ENCODE measurements around the gene MMP15.
"Not testable (repeated sequence)": the region's sequence is repeated elsewhere in the genome, so short reads cannot be mapped to it uniquely, and the experiment has no call there.

Gene MMP15

DNA sequence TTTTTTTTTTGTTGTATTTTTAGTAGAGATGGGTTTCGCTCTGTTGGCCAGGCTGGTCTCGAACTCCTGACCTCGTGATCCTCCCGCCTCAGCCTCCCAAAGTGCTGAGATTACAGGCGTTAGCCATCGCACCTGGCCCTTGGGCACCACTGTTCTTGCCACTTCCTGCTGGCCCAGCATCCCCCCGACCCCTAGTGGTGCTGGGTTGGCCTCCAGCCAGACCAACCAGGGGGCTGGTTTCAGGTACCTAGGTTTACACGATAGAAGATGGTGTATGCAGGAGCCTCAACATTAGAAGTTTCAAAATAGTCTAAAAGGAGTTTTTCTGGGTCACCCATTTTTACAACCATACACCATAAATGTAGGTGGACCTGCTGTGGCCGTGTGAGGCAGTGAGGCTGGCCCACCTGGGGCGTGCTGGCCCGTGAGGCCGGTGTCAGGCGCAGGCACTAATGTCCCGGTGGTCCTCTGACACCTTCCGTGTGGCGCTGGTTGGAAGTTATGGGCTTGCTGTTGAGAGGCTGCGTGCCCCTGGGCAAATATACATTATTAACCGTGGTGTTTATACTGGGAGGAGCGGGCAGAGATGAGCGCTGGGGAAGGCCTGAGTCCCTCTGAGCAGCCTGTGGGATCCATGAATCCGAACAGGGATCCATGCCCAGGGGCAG lies 60.2 kb downstream of the MMP15 start:
- Mint-ChIP-seq H3K27ac (ENCODE audit: low read depth) (no peak overlapping the region), H3K27me3 (no peaks in the 10 kb centered on the region), H3K4me1 (no peaks in the 10 kb centered on the region), H3K36me3 (ENCODE audit: insufficient read depth) (no peaks in the 10 kb centered on the region), H3K9me3 (no peaks in the 10 kb centered on the region), H3K4me3 (no peak overlapping the region)
- ATAC-seq (replicated peaks; ENCODE audit: extremely low read depth, poor library complexity, severe bottlenecking) (no peak), DNase-seq (ENCODE audit: low spot score in 2 of 2) (no peak)

DNA sequence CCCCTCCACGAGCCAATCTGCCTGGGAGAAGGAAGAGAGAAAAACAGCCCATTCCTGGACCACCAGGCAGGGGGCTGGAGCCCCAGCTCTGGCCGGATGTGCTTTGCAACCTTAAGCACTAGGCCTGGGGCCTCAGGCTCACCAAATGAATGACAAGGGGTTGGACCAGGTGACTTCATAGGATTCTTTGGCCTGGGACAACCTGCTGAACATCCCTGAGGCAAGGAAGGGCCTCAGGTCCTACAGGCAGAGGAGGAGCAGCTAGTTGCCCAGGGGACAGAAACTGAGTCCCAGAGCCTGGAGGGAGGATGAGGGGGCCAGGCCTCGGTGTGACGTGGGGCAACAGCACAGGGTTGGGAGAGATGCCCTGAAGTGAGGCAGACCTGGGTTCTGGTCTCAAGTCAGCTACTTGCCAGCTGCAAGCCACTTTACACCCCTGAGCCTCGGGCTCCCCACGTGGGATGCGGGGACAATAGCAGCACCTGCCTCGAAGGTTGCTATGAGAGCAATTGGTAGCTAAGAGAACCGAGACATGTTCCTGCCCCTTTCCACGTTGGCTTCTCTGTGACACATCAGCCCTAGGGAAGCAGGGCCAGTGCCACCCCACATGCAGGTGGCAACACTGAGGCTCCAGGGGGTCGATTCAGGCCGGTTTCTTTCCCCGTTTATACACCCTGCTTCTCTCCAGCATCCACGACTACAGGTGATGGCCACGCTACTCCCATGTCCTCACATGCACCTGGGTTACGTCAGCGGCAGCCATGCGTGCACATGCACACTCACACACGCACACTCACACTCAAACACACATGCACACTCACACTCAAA lies 61.0 kb downstream of the MMP15 start:
- no peaks in the 10 kb centered on the region for H3K36me3 Mint-ChIP-seq (ENCODE audit: insufficient read depth)
- ATAC-seq (replicated peaks; ENCODE audit: extremely low read depth, poor library complexity, severe bottlenecking): no peak
- H3K4me3 Mint-ChIP-seq: no peak overlapping the region
- H3K9me3 Mint-ChIP-seq: no peaks in the 10 kb centered on the region
- H3K27me3 Mint-ChIP-seq: no peaks in the 10 kb centered on the region
- DNase-seq (ENCODE audit: low spot score in 2 of 2): no peak
- no peak overlapping the region for H3K27ac Mint-ChIP-seq (ENCODE audit: low read depth)
- no peaks in the 10 kb centered on the region for H3K4me1 Mint-ChIP-seq

DNA sequence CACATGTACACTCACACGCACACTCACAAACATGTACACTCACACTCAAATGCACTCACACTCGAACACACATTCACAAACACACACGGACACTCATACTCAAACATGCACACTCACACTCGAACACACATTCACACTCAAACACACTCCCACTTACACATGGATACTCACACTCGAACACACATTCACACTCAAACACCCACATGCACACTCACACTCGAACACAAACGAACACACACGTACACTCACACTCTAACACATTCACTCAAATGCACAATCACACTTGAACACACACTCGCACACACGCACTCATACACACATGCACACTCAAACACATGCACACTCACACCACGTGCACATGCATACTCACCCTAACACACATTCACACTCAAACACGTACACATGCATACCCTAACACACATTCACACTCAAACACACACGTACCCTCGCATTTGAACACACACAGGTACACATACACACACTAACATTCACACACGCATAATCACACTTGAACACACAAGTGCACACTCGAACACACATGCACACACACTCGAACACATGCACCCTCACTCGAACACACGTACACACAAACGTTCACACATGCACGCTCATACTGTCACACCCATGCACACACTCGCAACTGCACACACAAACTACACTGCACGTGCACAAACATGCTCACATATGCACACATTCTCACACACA lies 61.8 kb downstream of the MMP15 start:
- H3K4me3 Mint-ChIP-seq: no peak overlapping the region
- no peaks in the 10 kb centered on the region for H3K4me1 Mint-ChIP-seq
- DNase-seq (ENCODE audit: low spot score in 2 of 2): no peak
- no peaks in the 10 kb centered on the region for H3K9me3 Mint-ChIP-seq
- H3K27ac Mint-ChIP-seq (ENCODE audit: low read depth): no peak overlapping the region
- no peak for ATAC-seq (replicated peaks; ENCODE audit: extremely low read depth, poor library complexity, severe bottlenecking)
- no peaks in the 10 kb centered on the region for H3K36me3 Mint-ChIP-seq (ENCODE audit: insufficient read depth)
- H3K27me3 Mint-ChIP-seq: no peaks in the 10 kb centered on the region

- no peaks in the 10 kb centered on the region for H3K36me3 Mint-ChIP-seq (ENCODE audit: insufficient read depth)
- H3K9me3 Mint-ChIP-seq: no peaks in the 10 kb centered on the region
- no peak overlapping the region for H3K27ac Mint-ChIP-seq (ENCODE audit: low read depth)
- H3K4me1 Mint-ChIP-seq: no peaks in the 10 kb centered on the region
- DNase-seq (ENCODE audit: low spot score in 2 of 2): no peak
- no peak for ATAC-seq (replicated peaks; ENCODE audit: extremely low read depth, poor library complexity, severe bottlenecking)
- no peaks in the 10 kb centered on the region for H3K27me3 Mint-ChIP-seq
- H3K4me3 Mint-ChIP-seq: no peak overlapping the region
These were observed 62.5 kb downstream of the MMP15 start for GRCh38 chr16:58088091-58088490.

- H3K4me3 Mint-ChIP-seq; ATAC-seq (replicated peaks; ENCODE audit: extremely low read depth, poor library complexity, severe bottlenecking); DNase-seq (ENCODE audit: low spot score in 2 of 2); H3K36me3 Mint-ChIP-seq (ENCODE audit: insufficient read depth); H3K27ac Mint-ChIP-seq (ENCODE audit: low read depth); H3K4me1 Mint-ChIP-seq; H3K9me3 Mint-ChIP-seq; H3K27me3 Mint-ChIP-seq: not testable (repeated sequence)
These were observed 64.8 kb downstream of the MMP15 start for GRCh38 chr16:58090396-58090795.

GRCh38 chr16:58094026-58094425 lies 68.5 kb downstream of the MMP15 start:
- H3K4me1 Mint-ChIP-seq: peaks cover 12% of the 10 kb centered on the region
- ATAC-seq (replicated peaks; ENCODE audit: extremely low read depth, poor library complexity, severe bottlenecking) (no peak), DNase-seq (ENCODE audit: low spot score in 2 of 2) (no peak)
- no peaks in the 10 kb centered on the region for H3K9me3 Mint-ChIP-seq
- H3K27ac Mint-ChIP-seq (ENCODE audit: low read depth): no peak overlapping the region
- no peaks in the 10 kb centered on the region for H3K36me3 Mint-ChIP-seq (ENCODE audit: insufficient read depth)
- no peak overlapping the region for H3K4me3 Mint-ChIP-seq
- H3K27me3 Mint-ChIP-seq: no peaks in the 10 kb centered on the region

- no peak overlapping the region for H3K27ac Mint-ChIP-seq (ENCODE audit: low read depth)
- no peak for ATAC-seq (replicated peaks; ENCODE audit: extremely low read depth, poor library complexity, severe bottlenecking)
- H3K27me3 Mint-ChIP-seq: no peaks in the 10 kb centered on the region
- H3K9me3 Mint-ChIP-seq: no peaks in the 10 kb centered on the region
- peaks cover 12% of the 10 kb centered on the region for H3K4me1 Mint-ChIP-seq
- no peak overlapping the region for H3K4me3 Mint-ChIP-seq
- no peak for DNase-seq (ENCODE audit: low spot score in 2 of 2)
- no peaks in the 10 kb centered on the region for H3K36me3 Mint-ChIP-seq (ENCODE audit: insufficient read depth)
These were observed 69.4 kb downstream of the MMP15 start for GRCh38 chr16:58094791-58095574.

DNA sequence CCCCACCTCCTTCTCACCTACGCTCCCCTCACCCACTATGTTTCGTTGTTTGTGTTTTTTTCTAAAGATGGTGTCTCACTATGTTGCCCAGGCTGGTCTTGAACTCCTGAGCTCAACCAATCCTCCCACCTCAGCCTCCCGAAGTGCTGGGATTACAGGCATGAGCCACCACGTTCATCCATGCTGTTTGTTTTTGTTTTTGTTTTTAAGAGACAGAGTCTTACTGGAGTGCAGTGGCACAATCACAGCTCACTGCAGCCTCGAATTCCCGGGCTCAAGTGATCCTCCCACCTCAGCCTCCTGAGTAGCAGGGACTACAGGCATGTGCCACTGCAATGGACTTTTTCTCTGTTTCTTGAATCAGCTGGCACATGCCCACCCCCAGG lies 70.0 kb downstream of the MMP15 start:
- not testable (repeated sequence) for DNase-seq (ENCODE audit: low spot score in 2 of 2); H3K9me3 Mint-ChIP-seq; H3K4me3 Mint-ChIP-seq; H3K27ac Mint-ChIP-seq (ENCODE audit: low read depth); ATAC-seq (replicated peaks; ENCODE audit: extremely low read depth, poor library complexity, severe bottlenecking); H3K27me3 Mint-ChIP-seq; H3K36me3 Mint-ChIP-seq (ENCODE audit: insufficient read depth)
- H3K4me1 Mint-ChIP-seq: peaks cover 12% of the 10 kb centered on the region

DNA sequence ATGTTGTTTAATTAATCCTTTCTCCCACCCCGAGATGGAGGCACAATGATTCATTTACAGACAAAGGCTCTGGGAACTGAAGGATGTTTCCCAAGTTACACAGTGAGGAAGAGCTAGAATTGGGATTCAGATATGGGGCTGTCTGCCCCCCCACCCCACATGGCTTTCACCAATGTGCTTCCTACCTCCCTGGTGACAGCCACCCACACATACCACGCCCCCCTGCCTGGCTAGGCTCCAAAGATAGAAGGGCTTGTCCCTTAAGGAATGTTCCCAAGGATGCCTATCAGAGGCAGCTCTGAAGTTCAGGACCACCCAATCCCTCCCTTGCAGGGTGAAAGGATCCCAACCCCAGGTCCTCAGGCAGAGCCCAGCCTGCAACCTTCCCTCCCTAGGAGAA lies 70.7 kb downstream of the MMP15 start:
- no peak for DNase-seq (ENCODE audit: low spot score in 2 of 2)
- no peaks in the 10 kb centered on the region for H3K27me3 Mint-ChIP-seq
- ATAC-seq (replicated peaks; ENCODE audit: extremely low read depth, poor library complexity, severe bottlenecking): no peak
- H3K4me1 Mint-ChIP-seq: peaks cover 12% of the 10 kb centered on the region
- H3K4me3 Mint-ChIP-seq: no peak overlapping the region
- no peak overlapping the region for H3K27ac Mint-ChIP-seq (ENCODE audit: low read depth)
- H3K36me3 Mint-ChIP-seq (ENCODE audit: insufficient read depth): no peaks in the 10 kb centered on the region
- no peaks in the 10 kb centered on the region for H3K9me3 Mint-ChIP-seq
